Measurements from ENCODE around the gene MAGEH1.

- TF ChIP-seq, protein P1, sequence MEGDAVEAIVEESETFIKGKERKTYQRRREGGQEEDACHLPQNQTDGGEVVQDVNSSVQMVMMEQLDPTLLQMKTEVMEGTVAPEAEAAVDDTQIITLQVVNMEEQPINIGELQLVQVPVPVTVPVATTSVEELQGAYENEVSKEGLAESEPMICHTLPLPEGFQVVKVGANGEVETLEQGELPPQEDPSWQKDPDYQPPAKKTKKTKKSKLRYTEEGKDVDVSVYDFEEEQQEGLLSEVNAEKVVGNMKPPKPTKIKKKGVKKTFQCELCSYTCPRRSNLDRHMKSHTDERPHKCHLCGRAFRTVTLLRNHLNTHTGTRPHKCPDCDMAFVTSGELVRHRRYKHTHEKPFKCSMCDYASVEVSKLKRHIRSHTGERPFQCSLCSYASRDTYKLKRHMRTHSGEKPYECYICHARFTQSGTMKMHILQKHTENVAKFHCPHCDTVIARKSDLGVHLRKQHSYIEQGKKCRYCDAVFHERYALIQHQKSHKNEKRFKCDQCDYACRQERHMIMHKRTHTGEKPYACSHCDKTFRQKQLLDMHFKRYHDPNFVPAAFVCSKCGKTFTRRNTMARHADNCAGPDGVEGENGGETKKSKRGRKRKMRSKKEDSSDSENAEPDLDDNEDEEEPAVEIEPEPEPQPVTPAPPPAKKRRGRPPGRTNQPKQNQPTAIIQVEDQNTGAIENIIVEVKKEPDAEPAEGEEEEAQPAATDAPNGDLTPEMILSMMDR (IDR thresholded peaks at IDR 0.05), result no peak
- no peak for TF ChIP-seq EZH2 (IDR thresholded peaks at IDR 0.05)
These were observed 39.0 kb downstream of the MAGEH1 start for GRCh38 chrX:55490974-55491373.

All from neural progenitor cell (in vitro differentiated cells).